Measurements from ENCODE around the gene CAMSAP3.

CAMSAP3 gene

DNA sequence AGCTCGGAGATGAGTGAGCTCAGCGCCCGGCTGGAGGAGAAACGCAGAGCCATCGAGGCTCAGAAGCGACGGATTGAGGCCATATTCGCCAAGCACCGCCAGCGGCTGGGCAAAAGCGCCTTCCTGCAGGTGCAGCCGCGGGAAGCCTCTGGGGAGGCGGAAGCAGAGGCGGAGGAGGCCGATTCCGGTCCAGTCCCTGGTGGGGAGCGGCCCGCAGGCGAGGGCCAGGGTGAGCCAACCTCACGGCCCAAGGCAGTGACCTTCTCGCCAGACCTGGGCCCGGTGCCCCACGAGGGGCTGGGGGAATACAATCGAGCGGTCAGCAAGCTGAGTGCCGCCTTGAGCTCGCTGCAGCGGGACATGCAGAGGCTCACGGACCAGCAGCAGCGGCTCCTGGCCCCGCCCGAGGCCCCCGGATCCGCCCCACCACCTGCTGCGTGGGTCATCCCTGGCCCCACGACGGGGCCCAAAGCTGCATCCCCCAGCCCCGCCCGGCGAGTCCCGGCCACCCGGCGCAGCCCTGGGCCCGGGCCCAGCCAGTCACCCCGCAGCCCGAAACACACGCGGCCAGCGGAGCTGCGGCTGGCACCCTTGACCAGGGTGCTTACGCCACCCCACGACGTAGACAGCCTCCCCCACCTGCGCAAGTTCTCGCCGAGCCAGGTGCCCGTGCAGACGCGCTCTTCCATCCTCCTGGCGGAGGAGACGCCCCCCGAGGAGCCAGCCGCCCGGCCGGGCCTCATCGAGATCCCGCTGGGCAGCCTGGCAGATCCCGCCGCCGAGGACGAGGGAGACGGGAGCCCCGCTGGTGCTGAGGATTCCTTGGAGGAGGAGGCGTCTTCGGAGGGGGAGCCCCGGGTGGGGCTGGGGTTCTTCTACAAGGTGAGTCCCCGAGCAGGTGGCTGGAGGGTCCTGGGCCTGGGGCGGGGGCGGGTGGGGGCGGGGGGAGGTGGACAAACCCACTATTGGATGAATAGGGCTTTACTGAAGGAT, 16.9 kb downstream of the CAMSAP3 start:
- DNase-seq (ENCODE audit: low read depth, low spot score) = no peak

DNA sequence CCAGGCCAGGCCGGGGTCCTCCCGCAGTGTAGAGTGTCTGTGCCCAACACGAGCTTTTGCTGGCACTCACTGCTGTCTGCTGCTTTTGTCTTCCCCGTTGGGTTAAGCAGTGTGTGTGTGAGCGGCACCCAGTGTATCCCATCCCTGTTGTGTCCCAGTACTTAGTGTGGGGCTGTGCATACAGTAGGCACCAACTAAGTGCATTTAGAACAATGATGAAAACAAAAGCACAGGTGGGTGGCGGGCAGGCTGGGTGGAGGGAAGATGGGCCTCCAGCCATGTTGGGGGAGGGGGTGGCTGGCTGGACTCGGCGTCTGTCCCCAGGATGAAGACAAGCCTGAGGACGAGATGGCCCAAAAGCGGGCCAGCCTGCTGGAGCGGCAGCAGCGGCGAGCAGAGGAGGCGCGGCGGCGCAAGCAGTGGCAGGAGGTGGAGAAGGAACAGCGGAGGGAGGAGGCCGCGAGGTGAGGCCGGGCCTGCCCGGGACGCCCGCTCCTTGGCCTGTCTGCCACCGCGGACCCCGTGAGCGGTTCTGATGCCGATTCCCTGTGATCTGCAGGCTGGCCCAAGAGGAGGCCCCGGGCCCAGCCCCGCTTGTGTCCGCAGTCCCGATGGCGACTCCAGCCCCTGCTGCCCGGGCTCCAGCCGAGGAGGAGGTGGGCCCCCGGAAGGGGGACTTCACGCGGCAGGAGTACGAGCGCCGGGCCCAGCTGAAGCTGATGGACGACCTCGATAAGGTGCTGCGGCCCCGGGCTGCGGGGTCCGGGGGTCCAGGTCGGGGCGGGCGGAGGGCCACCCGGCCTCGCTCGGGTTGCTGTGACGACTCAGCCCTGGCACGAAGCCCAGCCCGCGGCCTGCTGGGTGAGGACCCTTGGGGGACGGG, 19.4 kb downstream of the CAMSAP3 start:
- DNase-seq (ENCODE audit: low read depth, low spot score) = no peak

DNA sequence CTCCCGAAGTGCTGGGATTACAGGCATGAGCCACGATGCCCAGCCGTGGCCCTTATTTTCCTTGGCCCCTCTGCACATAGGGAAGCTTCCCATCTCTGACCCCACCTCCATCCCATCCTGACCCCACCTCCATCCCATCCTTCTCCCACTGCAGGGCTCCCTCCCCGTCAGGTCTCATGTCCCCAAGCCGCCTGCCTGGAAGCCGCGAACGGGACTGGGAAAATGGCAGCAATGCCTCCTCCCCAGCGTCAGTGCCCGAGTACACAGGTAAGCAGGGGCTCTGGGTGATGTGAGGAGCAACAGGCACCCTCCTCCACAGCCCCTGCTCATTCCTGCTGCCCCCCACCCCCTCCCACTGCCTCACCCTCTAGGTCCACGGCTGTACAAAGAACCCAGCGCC, 21.5 kb downstream of the CAMSAP3 start:
- DNase-seq (ENCODE audit: low read depth, low spot score) = no peak

DNA sequence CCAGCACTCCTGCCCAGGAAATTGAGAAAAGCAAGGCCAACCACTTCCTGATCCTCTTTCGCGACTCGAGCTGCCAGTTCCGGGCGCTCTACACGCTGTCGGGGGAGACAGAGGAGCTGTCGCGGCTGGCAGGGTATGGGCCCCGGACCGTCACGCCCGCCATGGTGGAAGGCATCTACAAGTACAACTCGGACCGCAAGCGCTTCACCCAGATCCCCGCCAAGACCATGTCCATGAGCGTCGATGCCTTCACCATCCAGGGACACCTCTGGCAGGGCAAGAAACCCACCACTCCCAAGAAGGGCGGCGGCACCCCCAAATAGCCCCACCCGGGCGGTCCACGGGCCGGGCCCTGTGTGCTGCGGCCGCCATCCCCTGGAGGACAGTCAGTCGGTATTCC, 22.1 kb downstream of the CAMSAP3 start:
- no peak for DNase-seq (ENCODE audit: low read depth, low spot score)

DNA sequence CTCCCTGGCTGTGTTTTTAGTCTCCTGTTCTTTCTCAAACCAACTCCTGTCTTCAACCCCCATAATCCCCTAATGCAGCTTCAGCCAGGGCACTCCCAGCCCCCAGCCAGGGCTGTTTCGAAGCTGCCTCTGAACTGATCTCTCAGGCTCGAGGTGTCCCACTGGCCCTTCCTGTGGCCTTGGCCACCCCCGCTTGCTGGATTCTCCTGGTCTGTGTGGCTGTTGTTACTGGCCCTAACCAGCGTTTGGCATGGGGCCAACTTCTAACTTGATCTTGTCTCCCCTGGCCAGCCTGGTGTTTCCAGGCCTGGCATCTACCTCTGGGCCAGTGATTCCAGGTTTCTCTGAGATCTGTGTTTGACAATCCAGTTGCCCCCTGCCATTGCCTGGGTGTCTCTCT, 22.7 kb downstream of the CAMSAP3 start:
- no peak for DNase-seq (ENCODE audit: low read depth, low spot score)

DNA sequence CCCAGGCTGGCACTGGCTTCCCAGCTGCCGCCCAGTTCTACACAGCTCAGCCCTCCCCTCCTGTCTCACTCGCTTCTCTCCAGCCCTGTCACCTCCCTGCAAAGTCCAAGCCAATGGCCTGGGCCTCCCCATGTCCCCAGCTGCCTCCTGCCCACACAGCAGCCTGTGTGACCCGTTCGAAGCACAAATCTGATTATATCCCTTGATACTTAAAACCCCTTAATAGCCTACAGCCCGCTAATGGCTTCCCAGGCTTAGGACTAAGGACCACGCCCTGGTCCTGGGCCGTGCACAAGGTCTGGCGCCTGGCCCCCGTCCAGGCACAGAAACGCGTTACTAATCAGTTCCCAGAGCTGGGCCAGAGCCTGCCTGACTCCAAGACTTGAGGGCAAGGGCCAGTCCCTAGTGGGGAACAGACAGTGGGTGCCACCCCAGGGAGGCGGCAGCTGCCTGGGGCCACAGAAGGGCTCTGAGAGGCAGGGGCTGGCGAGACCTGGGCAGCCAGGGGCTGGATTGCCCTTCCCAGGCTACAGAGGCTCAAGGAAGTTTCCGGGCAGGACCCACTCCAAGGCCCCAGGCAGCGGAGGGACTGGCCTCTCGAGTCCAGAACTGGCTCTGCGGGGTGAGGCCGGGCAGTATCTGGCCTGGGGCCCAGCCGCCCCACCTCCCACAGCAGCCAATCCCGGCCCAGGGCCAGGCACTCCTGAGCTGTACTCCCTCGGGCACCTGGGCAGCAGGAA, 23.3 kb downstream of the CAMSAP3 start:
- no peak for DNase-seq (ENCODE audit: low read depth, low spot score)

DNA sequence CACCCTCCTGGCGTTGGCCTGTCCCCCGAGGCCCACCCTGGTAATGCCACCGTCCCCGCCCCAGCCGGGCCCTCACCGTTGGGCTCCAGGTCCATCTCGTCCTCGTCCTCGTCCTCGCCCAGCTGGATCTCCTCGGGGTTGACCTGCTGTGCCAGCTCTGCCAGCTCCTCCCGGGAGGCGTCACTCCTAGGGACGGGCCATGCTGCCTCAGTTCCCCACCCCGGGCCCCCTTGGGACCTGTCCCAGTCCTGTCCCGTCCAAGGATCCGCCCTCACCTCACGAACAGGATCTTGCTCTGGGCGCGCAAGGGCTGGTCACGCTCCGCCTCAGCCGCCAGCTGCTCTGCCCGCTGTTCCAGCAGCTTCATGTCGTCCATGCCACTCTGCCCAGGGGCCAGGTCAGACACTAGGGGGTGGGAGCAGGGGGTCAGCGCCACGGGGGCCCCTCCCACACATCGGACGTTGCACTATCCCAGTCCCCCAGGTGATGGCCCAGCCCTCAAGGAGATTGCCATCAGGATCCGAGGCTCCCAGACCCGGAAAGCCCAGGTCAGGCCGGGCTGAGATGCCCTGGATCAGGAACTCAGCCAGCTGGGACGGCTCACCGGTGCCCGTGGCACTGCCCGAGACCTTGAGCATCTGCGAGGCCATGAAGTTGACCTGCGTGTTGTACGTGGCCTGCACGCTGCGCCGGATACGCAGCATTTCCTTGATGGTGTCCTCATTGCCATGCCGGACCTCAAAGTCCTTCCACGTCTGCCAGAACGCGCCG, 24.2 kb downstream of the CAMSAP3 start:
- no peak for DNase-seq (ENCODE audit: low read depth, low spot score)

DNA sequence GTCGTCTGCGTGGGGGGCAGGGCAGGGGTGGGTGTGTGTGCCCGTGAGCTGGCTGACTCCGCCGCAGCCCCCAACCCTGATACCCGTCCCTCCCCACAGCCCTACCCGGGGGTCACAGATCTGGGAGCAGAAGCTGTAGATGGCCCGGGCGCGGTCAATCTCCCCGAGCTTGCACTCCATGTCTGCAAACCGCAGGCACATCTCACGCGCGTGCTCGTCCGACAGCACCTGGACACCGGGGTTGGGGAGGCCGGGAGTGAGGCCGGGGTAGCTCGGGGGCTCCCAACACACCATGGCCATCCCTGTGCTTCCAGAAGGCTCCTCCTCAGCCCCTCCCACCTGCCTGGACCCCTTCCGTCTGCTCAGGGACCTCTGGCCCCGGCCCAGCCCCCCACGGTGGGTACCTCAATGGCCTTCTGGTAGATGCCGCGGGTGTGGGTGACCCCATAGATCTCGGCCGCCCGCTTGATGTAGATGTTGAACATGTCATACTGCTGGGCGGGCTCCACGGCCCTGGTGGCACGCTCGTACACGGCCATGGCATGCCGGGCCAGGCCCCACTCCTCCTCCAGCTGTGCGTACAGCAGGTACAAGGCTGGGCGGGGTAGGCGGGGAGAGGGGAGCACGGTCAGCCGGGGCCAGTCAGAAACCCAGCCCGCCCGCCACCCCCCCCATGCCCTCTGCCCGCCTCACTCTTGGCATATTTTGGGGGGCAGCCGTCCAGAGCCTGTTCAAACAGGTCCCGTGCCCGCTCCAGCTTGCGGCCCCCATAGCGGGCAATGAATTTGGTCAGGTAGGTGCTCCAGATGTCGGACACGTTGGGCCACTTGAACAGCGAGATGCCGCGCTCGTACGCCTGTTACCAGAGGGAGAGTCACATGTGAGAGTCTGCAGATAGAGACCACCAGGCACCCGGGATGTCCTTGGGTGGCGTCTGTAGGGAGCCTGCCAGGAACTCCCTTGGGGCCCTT, 25.1 kb downstream of the CAMSAP3 start:
- DNase-seq (ENCODE audit: low read depth, low spot score) = no peak

DNA sequence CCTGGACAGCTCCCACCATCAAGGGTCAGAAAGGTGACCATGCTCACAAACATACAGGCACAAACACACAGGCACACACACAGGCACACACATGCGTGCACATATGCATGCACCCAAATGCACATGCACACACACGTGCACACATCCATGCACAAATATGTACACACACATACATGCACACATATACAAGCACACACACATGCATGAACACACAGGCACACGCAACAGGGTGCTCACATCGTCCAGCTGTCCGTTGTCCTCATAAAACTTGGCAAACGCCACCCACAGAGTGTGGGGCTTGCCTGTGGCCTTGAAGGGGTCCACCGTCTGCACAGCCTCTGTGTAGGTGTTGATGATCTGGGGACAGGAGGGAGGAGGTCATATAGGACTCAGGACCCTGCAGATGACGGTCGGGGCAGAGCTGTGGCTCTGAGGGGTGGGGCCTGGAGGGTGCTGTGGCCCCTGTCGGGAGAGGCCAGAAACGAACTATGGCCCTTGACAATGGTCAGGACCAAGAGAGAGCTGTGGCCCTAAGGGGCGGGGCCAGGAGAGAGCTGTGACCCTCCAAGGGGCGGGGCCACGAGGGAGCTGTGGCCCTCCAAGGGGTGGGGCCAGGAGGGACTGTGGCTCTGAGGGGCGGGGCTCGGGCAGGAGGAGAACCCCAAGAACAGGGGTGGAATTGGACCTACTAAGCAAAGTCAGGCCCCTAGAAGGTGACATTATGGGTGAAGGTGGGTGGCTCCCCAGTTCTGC, 27.4 kb downstream of the CAMSAP3 start:
- no peak for DNase-seq (ENCODE audit: low read depth, low spot score)

DNA sequence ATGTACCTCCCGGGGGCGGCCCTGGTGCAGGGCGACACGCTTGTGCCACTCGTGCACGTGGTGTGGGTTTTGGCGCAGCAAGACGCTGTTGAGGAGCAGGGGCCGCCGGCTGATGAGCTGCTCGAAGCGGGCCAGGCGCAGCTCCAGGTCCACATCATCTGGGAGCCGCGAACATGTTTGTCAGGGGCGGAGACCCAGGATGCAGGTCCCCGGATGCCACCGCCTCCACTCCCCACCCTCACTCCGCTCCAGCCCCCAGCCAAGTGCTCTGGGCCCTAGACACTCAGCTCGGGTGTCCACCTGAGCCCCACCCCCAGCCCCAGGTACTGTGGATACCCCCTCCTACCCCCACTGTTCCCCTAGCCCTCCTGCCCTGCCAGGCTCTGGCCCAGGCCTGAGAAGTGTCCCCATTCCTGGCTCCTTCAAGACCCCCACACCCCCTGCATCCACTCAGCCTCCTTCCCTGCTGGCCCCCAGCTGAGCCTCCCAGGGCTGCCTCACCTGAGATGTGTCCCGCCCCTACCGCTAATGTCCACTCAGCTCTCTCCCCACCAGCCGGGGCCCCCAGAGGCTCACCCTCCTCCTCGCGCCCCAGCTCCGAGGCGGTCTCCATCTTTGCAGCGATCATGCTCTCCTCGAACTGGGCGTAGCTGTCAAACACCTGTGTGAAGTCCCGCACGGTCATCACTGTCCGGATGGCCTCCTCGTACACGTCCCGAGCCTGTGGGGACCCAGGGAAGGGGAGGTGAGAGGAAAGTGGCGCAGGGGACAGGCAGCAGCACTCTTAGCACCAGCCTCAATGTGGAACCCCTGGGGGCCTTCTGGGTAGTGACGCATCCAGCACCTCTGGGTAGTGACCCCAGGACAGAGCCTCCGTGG, 28.3 kb downstream of the CAMSAP3 start:
- no peak for DNase-seq (ENCODE audit: low read depth, low spot score)

DNA sequence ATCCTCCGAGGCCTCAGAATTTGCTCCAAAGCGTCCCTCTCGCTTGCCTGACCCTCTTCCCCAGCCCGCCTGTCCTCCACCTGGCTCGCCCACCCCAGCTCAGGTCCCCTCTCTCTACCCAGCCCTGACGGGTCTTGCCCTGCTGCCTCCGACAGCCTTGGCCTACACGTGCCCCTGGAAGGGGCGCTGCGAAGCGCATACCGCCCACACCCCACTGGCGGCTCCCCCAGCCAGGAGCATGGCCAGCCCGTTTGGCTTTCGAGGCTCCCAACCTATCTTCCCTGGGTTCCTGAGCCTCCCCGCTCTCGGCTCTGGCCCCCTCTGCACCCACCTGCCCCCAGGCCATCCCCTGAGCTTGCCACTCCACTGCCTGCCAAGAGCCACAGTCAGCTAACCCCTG, 29.1 kb downstream of the CAMSAP3 start:
- no peak for DNase-seq (ENCODE audit: low read depth, low spot score)

DNA sequence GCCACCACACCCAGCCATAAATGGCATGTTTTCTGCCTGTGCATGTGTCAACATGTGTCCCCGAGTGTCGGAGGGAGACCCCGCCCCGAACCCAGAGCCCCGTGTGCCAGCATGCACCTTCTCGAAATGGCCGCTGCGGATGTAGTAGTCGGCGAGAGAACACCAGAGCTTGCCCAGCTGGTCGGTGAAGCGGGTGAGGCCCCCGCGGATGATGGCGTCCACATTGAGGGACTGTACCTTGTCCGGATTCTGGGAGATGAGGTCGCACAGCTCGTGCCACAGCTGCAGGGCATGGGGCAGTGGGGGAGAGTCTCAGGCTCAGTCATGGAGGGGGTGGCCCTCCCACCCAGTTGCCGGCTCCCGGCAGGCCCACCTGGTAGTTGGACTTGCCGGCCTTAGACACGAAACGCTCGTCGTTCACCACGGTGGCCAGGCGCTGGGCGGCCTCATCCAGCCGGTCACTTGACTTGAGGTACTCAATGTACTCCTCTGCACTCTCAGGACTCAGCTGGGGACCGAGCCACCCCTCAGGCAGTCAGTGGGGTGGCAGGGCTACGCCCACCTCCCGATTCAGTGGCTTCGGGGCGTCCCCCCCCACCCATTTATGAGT, 30.2 kb downstream of the CAMSAP3 start:
- DNase-seq (ENCODE audit: low read depth, low spot score) = no peak

DNA sequence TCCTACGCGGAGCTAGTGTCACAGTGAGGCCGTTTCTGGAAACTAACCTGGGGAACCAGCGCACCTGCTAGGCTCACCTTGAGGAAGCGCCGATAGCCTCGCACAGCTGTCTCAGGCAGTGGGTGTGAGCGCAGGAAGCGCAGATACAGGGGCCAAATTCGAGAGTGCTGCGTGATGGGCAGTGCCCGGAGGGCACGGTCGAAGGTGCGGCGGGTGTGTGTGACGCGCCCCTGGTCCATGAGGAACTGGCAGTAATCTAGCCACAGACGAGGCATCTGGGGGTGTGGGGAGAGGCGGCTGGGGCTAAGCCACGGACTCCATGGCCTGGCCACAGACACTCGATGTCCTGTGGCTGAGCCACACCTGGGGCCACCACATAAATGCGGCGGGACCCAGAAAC, 31.5 kb downstream of the CAMSAP3 start:
- DNase-seq (ENCODE audit: low read depth, low spot score) = no peak

DNA sequence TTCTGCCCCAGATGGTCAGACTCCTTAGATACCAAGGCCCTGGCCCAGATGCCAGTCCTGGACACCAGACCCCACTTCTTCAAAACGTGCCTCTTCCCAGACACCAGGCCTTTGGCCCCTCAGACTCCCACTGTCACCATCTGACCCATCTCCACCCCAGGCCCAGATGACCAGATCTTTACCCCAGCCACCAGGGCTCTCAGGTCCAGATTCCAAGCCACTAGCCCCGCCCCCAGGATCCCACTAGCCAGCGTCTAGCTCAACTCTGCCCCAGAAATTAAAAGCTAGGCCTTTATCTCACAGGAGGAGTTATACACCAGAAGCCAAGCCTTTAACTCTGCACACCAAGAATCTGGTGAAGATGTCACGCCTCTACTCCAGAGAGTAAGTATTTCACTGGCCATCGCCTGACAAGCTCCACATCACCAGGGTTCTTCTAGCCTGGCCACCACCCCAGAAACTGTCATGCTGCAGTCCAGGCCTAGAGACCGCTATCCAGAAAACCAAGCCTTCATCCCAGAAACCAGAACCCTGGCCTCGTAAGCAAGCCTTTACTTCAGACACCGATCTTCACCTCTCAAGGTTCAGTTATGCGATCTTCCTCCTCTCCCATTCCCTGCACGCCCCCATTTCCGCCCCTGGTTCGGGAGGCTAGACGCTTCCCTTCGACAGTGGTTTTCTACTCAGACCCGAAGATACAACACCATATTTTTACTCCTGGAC, 33.1 kb downstream of the CAMSAP3 start:
- DNase-seq (ENCODE audit: low read depth, low spot score) = no peak

DNA sequence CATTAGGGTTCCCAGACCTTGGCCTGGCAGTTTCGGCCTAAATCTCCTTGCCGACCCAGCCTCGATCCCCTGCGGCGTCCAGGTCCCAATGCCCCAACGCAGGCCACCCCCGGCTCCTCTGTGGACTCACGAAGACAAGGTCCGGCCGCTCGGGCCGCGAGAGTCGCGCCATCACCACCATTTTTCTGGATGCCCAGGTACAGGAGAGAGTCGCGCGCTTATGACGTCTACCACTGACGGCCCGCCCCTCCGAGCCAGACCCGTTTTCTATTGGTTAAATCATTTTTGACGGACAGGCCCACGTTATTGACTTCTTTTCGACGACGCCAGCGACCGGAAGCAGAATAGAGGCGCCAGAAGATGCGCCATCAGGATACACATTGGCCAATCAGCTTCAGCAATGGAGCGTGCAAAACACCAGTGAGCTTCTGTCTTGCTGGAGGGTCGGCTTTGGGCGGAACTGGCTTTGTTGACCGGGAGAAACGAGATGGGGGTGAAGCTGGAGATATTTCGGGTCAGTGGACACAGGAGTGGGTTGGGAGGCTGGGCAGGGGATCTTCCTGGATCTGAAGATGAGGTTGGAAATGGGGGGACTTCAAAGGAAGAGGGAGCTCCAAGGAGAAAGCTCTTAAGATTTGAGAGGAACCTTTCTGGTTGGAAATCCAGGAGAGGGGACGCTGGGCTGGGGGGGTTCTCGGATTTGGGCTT, 33.8 kb downstream of the CAMSAP3 start, which contains the start of the genes PET100 and XAB2:
PET100 (plus strand) TSS at position 447 of the 708 bp plus-strand sequence; CDS start at position 488, 41 bp downstream.
XAB2 (minus strand) TSS at position 199 of the 708 bp plus-strand sequence; CDS start at position 181, 18 bp downstream.
- peak; percentile 96 for DNase-seq (ENCODE audit: low read depth, low spot score)

DNA sequence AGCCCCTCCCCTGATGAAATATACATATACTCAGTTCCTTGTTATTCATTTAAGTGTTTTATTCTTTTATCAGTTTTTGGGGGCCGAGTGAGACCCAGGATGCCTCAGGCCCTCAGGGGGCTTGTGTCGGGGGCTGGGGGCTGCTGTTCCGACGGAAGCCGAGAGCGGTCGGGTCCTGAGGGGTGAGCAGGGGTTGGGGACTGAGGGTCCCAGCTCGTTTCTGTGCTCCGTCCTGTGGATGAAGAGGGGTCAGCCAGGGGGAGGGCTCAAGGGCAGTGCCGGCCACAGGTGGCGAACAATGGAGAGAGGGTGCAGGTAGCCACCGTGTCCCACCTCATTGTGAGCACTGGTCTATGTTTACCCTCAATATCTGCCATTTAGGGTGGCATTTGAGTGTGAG, 35.9 kb downstream of the CAMSAP3 start:
- DNase-seq (ENCODE audit: low read depth, low spot score) = no peak

All from smooth muscle cell of the brain vasculature (primary cell).